ENCODE measurements around the gene TCEANC2.

TCEANC2 gene

DNA sequence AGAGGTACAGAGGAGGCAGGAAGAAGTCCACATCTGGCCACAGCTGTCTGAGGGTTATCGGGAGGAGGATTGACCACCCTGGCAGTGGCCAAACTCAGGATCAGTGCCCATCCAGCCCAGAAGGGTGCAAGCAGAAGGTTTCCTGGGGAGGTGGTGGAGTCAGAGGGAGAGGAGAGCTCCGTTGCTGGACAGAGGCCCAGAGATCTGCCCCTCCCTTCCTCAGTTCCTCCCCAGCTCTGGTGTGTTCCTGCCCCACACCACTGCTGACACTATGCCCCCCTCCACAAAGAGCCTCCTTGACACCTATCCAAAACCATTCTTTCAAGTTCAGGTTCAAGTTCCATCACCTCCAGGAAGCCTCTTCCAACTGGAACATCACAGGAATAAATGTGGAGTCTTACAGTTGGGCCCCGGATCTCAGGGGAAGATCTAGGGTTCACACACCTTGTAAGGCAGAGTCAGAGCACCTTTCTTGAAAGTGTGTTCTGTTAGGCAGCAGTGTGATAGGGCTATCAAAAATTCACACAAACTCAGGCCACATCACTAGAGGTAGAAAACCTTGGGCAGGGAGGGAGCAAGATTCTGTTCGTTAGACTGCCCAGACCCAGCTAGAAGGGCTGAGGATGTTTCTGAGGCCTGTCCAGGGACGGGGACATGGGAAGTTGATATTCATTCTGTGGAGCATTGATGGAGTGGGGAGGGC, 42.8 kb upstream of the TCEANC2 start:
- no peak overlapping the region for H3K27ac ChIP-seq
- TF ChIP-seq, protein P1, sequence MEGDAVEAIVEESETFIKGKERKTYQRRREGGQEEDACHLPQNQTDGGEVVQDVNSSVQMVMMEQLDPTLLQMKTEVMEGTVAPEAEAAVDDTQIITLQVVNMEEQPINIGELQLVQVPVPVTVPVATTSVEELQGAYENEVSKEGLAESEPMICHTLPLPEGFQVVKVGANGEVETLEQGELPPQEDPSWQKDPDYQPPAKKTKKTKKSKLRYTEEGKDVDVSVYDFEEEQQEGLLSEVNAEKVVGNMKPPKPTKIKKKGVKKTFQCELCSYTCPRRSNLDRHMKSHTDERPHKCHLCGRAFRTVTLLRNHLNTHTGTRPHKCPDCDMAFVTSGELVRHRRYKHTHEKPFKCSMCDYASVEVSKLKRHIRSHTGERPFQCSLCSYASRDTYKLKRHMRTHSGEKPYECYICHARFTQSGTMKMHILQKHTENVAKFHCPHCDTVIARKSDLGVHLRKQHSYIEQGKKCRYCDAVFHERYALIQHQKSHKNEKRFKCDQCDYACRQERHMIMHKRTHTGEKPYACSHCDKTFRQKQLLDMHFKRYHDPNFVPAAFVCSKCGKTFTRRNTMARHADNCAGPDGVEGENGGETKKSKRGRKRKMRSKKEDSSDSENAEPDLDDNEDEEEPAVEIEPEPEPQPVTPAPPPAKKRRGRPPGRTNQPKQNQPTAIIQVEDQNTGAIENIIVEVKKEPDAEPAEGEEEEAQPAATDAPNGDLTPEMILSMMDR (conservative IDR thresholded peaks at IDR 0.05), result no peak
- no peak for TF ChIP-seq ZFX (IDR thresholded peaks at IDR 0.05)

DNA sequence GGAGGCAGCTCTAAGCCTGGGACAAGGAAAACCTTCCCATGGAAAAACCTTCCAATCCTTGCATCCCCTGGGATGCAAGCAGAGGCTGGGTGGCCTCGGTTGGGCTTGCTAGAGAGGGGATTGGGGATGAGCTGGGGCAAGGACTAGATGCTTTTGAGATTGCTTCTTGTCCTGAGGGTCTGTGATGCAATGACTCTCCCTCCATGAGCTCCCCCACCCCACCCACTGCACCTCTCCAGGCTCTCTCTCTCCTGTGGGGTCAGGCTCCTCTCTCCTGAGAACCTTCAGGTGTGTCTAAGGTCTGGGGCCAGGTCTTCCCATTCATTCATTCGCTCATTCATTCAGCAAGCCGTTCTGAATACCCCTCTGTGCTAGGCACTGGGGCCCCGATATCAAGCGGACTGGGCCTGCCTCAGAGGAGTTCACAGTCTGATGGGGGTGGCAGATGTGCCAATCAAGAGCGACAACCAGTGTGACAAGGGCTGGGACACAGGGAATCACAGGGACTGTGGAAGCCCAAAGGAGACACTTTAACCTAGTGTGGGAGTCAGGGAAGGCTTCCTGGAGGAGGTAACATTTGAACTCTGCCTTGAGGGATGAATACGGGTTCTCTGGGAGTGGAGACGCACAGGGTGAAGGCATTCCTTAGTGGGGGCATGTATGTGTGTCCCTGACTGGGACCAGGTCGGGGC, 41.9 kb upstream of the TCEANC2 start:
- TF ChIP-seq, protein P1 (conservative IDR thresholded peaks at IDR 0.05), result no peak
- no peak for TF ChIP-seq ZFX (IDR thresholded peaks at IDR 0.05)

DNA sequence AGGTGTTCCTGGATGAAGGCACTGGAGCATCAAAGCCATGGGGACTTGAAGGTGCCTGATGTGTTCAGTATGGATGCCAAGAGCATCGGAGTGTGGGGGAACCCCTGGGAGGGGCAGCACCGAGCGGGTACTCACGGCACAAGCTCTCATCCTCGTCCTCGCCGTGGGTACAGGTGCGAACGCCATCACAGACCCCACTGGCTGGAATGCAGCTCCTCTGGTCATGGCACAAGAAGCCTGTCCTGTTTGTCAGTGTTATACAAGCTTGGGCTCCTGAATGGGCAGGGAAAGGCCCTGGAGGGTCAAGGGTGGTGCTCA, 41.4 kb upstream of the TCEANC2 start:
- no peak overlapping the region for H3K27ac ChIP-seq
- TF ChIP-seq, protein P1 (conservative IDR thresholded peaks at IDR 0.05), result no peak
- no peak for TF ChIP-seq ZFX (IDR thresholded peaks at IDR 0.05)

More for the DNA sequence above, 41.9 kb upstream of the TCEANC2 start:
- H3K27ac ChIP-seq, result no peak overlapping the region

DNA sequence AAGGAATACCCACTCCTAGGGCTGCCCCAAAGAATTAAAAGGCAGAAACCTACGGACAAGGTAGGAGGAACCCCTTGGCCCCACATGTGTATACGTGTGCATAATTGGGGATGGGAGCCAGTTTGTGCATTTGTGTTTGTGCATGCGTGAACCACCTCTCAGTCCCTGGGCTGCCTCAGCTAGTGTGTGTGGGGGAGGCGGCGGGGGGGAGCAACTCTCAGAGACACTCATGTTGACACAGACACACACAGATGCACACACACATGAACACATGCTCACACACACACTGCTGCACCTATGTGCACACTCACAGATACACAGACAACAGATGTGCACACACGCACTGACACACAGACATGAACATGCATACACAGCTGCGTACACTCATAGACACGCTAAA, 40.5 kb upstream of the TCEANC2 start:
- TF ChIP-seq ZFX (IDR thresholded peaks at IDR 0.05), result no peak
- TF ChIP-seq, protein P1 (conservative IDR thresholded peaks at IDR 0.05), result no peak
- H3K27ac ChIP-seq, result no peak overlapping the region

DNA sequence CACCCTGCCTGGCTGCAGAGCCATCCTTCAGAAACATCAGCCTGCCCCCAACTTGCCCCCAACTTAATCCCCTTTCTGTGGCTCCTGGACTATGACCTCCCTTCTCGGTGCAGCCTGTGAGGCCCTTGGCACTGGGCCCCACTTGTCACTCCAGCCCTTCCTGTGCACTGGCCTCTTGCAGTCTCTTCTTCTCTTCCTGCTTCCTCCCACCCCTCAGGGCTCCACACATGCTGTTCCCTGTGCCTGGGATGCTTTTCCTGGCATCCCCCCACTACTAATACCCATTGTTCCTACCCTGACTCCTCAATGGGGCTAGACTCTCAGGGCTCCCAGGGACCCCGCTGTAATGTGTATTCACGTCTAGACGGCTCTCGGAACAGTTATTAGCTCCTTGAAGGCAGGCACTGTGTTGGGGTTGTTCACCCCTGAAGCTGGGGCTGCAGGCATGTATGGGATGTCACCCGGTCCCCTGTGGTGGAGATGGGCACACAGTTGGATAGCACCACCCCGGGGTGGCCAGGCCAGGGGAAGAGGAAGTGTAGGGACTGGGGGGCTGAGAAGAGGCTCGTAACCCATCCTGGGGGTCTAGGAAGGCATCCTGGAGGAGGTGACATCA, 39.9 kb upstream of the TCEANC2 start:
- H3K27ac ChIP-seq, result no peak overlapping the region
- TF ChIP-seq, protein P1 (conservative IDR thresholded peaks at IDR 0.05), result no peak
- TF ChIP-seq ZFX (IDR thresholded peaks at IDR 0.05), result no peak

DNA sequence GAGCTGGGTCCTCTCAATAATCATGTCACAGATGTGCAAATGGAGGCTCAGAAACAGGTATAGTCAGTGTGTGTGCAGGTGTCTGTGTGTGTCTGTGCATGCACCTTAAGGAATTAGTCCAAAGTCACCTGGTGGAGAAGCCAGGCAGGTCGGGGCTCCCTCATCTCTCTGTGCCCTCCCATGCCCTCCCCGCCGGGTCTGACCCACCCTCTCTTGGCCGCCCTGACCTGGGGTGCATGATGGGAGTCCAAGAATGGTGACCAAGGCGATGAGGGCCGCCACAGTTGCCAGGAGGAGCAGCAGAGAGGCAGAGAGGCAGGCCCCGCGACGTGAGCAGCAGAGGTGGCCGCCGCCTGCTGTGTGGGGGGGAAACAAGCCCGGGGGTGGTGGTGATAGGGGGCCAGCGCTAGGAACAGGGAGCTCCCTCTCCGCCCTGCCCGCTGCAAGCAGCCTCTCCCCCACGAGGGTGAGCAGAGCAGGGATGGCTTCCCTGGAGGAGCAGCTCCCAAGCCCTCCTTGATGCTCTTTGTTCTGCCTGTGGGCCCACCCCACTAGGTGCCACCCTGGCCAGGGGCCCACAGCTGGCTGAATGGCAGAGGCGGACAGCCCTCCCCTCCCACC, 39.3 kb upstream of the TCEANC2 start:
- H3K27ac ChIP-seq, result no peak overlapping the region
- TF ChIP-seq, protein P1 (conservative IDR thresholded peaks at IDR 0.05), result no peak
- no peak for TF ChIP-seq ZFX (IDR thresholded peaks at IDR 0.05)
